Stimulated activated memory B cell treated with anti-CD40 and anti-IgM and Interleukin-4, amounts not matched to agents 10 μg/mL and 1 μg/mL and 100 μg/mL, for 72 hours (primary cell): ENCODE data around the gene LAMB4.
A peak's percentile ranks its signal among the peaks of the same experiment; 100 is the strongest.

Source experiments
- ATAC-seq: fragments of 150-1000 bp; cut with Tn5 transposase; 2 replicates; pipeline ENCODE4 v1.10.0; 2021
- H3K27ac Mint-ChIP-seq: one replicate; pipeline ENCODE4 v1.8.0; 2022; ENCODE audit warnings: mild to moderate bottlenecking, mixed read lengths
- H3K27me3 Mint-ChIP-seq: one replicate; pipeline ENCODE4 v1.8.0; 2022; ENCODE audit warnings: mixed read lengths
- H3K36me3 Mint-ChIP-seq: one replicate; pipeline ENCODE4 v1.8.0; 2022; ENCODE audit warnings: mixed read lengths
- H3K4me1 Mint-ChIP-seq: one replicate; pipeline ENCODE4 v1.8.0; 2022; ENCODE audit warnings: mixed read lengths
- H3K4me3 Mint-ChIP-seq: one replicate; pipeline ENCODE4 v1.8.0; 2022; ENCODE audit warnings: mild to moderate bottlenecking, moderate library complexity, mixed read lengths
- H3K9me3 Mint-ChIP-seq: one replicate; pipeline ENCODE4 v1.8.0; 2022; ENCODE audit warnings: mixed read lengths

Gene LAMB4

DNA sequence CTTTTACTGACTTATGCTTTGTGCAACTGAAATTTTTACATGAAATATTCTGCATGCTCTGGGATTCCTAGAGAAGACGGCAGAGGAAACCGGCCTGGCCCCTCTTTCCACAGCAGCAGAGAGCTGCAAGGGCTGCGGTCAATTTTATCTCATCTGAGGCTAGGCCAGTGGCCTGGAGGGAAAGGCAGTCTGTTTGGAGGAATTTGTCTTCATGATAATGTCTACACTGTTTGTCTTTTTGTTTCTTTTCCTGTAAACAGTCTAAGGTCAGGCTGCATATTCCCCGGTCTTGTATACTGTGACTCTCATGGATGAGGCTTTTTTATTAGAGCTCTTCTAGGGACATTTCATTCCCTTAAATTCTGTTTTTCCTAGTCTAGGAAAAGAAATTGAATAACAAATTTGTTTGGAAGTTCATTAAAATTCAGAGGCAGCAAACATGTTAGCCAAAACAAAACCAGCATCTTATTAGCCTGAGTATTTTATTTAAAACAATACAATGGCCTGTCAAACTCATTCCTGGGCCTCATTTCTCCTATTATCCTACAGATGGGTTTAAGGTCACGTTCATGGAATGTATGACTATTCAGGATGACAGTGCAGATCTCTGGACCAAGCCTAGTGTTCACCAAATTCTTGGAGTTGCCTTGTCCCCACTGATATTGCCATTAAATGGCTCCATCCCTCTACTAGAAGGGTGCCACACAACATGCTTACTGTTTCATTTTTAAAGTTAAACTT lies 26.4 kb downstream of the LAMB4 start:
- no peak for ATAC-seq
- Mint-ChIP-seq H3K4me1 (no peaks in the 10 kb centered on the region), H3K9me3 (no peaks in the 10 kb centered on the region), H3K27ac (no peak overlapping the region), H3K27me3 (peaks cover 12% of the 10 kb centered on the region), H3K36me3 (no peaks in the 10 kb centered on the region), H3K4me3 (no peak overlapping the region)

- H3K4me1 Mint-ChIP-seq, result no peaks in the 10 kb centered on the region
- no peaks in the 10 kb centered on the region for H3K9me3 Mint-ChIP-seq
- H3K4me3 Mint-ChIP-seq, result no peak overlapping the region
- H3K36me3 Mint-ChIP-seq, result no peaks in the 10 kb centered on the region
- no peak for ATAC-seq
- peaks cover 14% of the 10 kb centered on the region for H3K27me3 Mint-ChIP-seq
- no peak overlapping the region for H3K27ac Mint-ChIP-seq
These were observed 27.4 kb downstream of the LAMB4 start for GRCh38 chr7:108102671-108103312.

- Mint-ChIP-seq H3K4me3 (no peak overlapping the region), H3K4me1 (no peaks in the 10 kb centered on the region), H3K27me3 (peaks cover 14% of the 10 kb centered on the region), H3K9me3 (no peaks in the 10 kb centered on the region), H3K27ac (no peak overlapping the region), H3K36me3 (no peaks in the 10 kb centered on the region)
- ATAC-seq, result no peak
These were observed 28.4 kb downstream of the LAMB4 start for GRCh38 chr7:108101759-108102158.

DNA sequence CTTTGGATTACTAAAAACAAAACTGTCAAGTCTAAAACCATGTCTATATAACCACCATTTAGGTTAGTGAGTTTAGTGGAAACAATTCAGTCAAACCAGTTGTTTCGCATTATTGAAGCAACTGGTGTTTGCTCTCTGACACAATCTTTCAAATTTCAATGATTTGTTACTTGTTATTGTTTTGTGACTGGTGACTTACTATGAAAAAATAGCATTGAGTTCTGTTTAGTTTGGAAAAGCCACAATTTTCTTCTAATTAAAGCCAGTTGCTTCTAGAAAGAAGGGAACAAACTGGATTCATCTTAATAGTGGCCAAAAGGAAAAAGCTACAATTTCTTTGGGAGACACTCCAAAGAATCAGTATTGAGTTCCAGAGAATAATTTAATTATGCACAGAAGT lies 30.4 kb downstream of the LAMB4 start:
- Mint-ChIP-seq H3K27ac (no peak overlapping the region), H3K4me3 (no peak overlapping the region), H3K27me3 (peaks cover 28% of the 10 kb centered on the region), H3K9me3 (no peaks in the 10 kb centered on the region), H3K4me1 (peaks cover 12% of the 10 kb centered on the region), H3K36me3 (no peaks in the 10 kb centered on the region)
- ATAC-seq, result no peak

GRCh38 chr7:108097703-108098102 lies 32.5 kb downstream of the LAMB4 start:
- Mint-ChIP-seq H3K4me1 (peaks cover 18% of the 10 kb centered on the region), H3K36me3 (no peaks in the 10 kb centered on the region), H3K27me3 (peaks cover 46% of the 10 kb centered on the region), H3K4me3 (no peak overlapping the region), H3K27ac (no peak overlapping the region), H3K9me3 (no peaks in the 10 kb centered on the region)
- no peak for ATAC-seq

GRCh38 chr7:108096996-108097395 lies 33.2 kb downstream of the LAMB4 start:
- ATAC-seq, result no peak
- H3K9me3 Mint-ChIP-seq, result no peaks in the 10 kb centered on the region
- H3K36me3 Mint-ChIP-seq, result no peaks in the 10 kb centered on the region
- no peak overlapping the region for H3K4me3 Mint-ChIP-seq
- H3K4me1 Mint-ChIP-seq, result peaks cover 18% of the 10 kb centered on the region
- H3K27me3 Mint-ChIP-seq, result peaks cover 53% of the 10 kb centered on the region
- H3K27ac Mint-ChIP-seq, result no peak overlapping the region

DNA sequence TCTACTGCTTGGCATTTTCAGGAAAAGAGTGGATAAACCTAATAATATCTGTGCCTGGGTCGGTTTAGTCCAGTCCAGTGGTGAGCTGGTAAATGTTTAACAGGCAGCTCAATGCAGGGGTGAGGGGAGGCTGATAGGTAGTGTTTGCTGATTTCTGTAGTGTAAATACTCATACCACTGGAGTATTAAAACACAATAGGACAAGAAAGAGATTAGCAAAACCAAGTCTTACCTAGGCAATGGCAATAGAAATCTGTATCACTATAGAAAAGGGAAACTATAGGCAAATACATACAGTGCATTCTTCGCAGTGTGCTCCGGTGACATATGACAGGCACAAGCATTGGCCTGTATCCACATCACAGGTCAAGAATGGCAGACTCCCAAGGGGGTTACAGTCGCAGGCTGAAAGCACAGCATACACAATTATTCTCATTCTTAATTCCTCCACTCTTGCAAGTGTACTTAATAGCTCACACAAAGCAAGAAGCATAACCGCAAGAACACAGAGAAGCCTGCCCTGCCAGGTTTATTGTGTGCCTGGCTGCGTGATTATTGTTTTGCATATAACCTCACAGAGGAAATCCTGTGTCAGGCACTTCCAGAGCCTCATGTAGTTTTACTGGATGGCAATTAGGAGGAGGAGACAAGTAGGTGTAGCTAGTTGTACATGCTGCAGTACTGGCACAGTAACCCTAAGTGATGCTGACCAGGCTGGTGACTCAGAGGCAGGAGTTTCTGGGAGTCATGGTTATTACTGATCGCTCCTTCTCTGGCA lies 35.0 kb downstream of the LAMB4 start:
- H3K4me1 Mint-ChIP-seq, result peaks cover 18% of the 10 kb centered on the region
- H3K27ac Mint-ChIP-seq, result no peak overlapping the region
- H3K9me3 Mint-ChIP-seq, result no peaks in the 10 kb centered on the region
- H3K36me3 Mint-ChIP-seq, result no peaks in the 10 kb centered on the region
- ATAC-seq, result peak; percentile 53
- no peak overlapping the region for H3K4me3 Mint-ChIP-seq
- peaks cover 68% of the 10 kb centered on the region for H3K27me3 Mint-ChIP-seq

GRCh38 chr7:108094346-108094745 lies 35.8 kb downstream of the LAMB4 start:
- H3K9me3 Mint-ChIP-seq, result no peaks in the 10 kb centered on the region

DNA sequence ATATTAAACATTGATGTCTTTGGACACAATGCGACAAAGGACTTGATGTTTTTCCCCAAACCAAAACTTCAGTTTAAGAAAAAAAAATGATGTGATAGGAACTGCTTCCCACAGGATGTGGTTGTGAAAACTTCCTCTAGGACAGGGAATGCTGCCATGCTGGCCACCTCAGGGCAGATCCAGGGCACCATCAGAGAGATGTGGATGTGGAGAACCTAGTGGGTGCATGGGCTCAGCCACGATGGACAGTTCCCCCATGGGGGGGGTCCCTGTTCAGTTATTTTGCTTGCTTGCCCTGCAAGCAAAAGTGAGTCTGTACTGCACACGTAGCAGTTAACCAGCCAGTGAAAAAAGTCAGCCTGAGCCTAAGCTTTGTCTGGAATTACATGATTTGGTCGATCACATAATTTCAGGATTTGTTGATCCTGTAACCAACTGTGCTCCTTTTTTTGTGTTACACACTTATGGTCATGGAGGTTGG lies 36.3 kb downstream of the LAMB4 start:
- peaks cover 57% of the 10 kb centered on the region for H3K27me3 Mint-ChIP-seq
- H3K27ac Mint-ChIP-seq, result no peak overlapping the region
- H3K9me3 Mint-ChIP-seq, result no peaks in the 10 kb centered on the region
- no peak for ATAC-seq
- H3K4me1 Mint-ChIP-seq, result peaks cover 18% of the 10 kb centered on the region
- H3K36me3 Mint-ChIP-seq, result no peaks in the 10 kb centered on the region
- no peak overlapping the region for H3K4me3 Mint-ChIP-seq

More at GRCh38 chr7:108094346-108094745, 35.8 kb downstream of the LAMB4 start:
- Mint-ChIP-seq H3K27me3 (peaks cover 62% of the 10 kb centered on the region), H3K36me3 (no peaks in the 10 kb centered on the region), H3K27ac (no peak overlapping the region), H3K4me1 (peaks cover 18% of the 10 kb centered on the region), H3K4me3 (no peak overlapping the region)
- ATAC-seq, result no peak

- H3K4me1 Mint-ChIP-seq, result peaks cover 18% of the 10 kb centered on the region
- no peaks in the 10 kb centered on the region for H3K9me3 Mint-ChIP-seq
- no peaks in the 10 kb centered on the region for H3K36me3 Mint-ChIP-seq
- H3K27ac Mint-ChIP-seq, result no peak overlapping the region
- no peak overlapping the region for H3K4me3 Mint-ChIP-seq
- no peak for ATAC-seq
- H3K27me3 Mint-ChIP-seq, result peaks cover 54% of the 10 kb centered on the region
These were observed 36.8 kb downstream of the LAMB4 start for GRCh38 chr7:108093341-108093740.

- ATAC-seq, result no peak
- Mint-ChIP-seq H3K27me3 (peaks cover 54% of the 10 kb centered on the region), H3K4me3 (no peak overlapping the region), H3K36me3 (no peaks in the 10 kb centered on the region), H3K4me1 (peaks cover 18% of the 10 kb centered on the region), H3K27ac (no peak overlapping the region), H3K9me3 (no peaks in the 10 kb centered on the region)
These were observed 38.7 kb downstream of the LAMB4 start for GRCh38 chr7:108091461-108091831.

- Mint-ChIP-seq H3K4me3 (no peak overlapping the region), H3K36me3 (no peaks in the 10 kb centered on the region), H3K4me1 (peaks cover 17% of the 10 kb centered on the region), H3K27ac (no peak overlapping the region), H3K27me3 (peaks cover 48% of the 10 kb centered on the region), H3K9me3 (no peaks in the 10 kb centered on the region)
- no peak for ATAC-seq
These were observed 39.2 kb downstream of the LAMB4 start for GRCh38 chr7:108090791-108091460.

DNA sequence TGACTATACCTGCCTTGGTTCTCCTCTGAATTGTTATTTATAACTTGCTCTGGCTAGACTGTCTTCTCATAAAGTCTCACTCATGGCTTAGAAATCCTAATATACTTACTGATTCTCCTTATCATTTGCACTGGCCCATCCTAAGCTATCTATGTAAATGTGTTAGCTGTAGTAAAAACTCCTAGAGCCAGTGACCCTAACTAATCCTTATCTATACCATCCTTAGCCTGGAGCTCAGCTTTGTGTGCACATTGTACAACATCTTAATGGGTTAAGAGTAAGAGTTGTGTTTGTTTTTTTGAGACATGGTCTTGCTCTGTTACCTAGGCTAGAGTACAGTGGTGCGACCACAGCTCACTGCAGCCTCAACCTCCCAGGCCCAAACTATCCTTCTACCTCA lies 40.8 kb downstream of the LAMB4 start:
- peaks cover 36% of the 10 kb centered on the region for H3K27me3 Mint-ChIP-seq
- H3K4me3 Mint-ChIP-seq, result no peak overlapping the region
- H3K4me1 Mint-ChIP-seq, result peaks cover 2% of the 10 kb centered on the region
- no peaks in the 10 kb centered on the region for H3K9me3 Mint-ChIP-seq
- ATAC-seq, result no peak
- no peaks in the 10 kb centered on the region for H3K36me3 Mint-ChIP-seq
- H3K27ac Mint-ChIP-seq, result no peak overlapping the region

DNA sequence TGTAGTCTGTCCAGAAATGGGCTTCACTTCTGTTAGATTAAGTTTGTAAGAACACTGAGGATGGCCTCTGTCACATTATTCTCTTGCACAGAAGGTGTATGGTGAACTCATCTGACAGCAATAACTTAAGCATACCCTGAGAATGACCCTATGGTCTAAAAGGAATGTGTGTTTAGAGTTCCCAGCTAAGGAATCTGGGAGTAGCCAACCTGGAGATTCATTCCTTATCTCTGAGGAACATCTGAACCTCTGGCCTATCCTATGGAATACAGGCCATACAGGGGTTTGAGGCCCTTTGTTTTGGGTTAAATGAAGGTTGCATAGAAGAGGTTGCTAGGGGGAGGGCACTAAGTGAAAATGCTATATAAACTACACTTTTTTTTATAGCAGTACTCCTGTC lies 41.4 kb downstream of the LAMB4 start:
- Mint-ChIP-seq H3K4me1 (no peaks in the 10 kb centered on the region), H3K36me3 (no peaks in the 10 kb centered on the region), H3K4me3 (no peak overlapping the region), H3K9me3 (no peaks in the 10 kb centered on the region), H3K27me3 (peaks cover 30% of the 10 kb centered on the region), H3K27ac (no peak overlapping the region)
- ATAC-seq, result no peak

DNA sequence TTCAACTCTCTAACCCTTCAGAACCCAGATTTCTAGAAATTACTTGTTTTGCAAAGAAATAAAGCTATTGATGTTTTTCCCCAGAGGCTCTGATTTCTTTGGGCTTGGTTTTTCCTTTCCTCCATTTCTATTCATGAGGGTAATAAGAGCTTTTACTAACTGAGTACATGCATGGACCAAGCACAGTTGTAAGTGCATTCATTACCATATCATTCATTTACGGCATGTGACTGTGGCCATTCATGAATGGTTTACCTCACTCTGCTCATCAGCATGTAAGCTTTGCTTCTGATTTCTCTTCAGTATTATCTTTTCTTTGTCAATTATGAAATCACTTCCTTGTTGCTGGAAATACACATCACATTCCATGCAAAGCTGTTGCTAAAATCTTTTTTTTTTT lies 42.4 kb downstream of the LAMB4 start:
- no peaks in the 10 kb centered on the region for H3K36me3 Mint-ChIP-seq

More for the DNA sequence above, 42.4 kb downstream of the LAMB4 start:
- Mint-ChIP-seq H3K27ac (no peak overlapping the region), H3K9me3 (no peaks in the 10 kb centered on the region), H3K4me3 (no peak overlapping the region), H3K4me1 (no peaks in the 10 kb centered on the region), H3K27me3 (peaks cover 23% of the 10 kb centered on the region)
- no peak for ATAC-seq
